SIG-M5 treated with dmso at 0.1 percent for 504 hours (cell line): ENCODE data around the gene SETD7.

Source experiments
- DNase-seq: peaks from one replicate; lab custom pipeline; 2025; ENCODE audit not compliant: unreplicated experiment; lab: John Stamatoyannopoulos, UW

The SETD7 gene

GRCh38 chr4:139514382-139515059 lies 41.5 kb downstream of the SETD7 start:
- DNase-seq = peak; percentile 10

DNA sequence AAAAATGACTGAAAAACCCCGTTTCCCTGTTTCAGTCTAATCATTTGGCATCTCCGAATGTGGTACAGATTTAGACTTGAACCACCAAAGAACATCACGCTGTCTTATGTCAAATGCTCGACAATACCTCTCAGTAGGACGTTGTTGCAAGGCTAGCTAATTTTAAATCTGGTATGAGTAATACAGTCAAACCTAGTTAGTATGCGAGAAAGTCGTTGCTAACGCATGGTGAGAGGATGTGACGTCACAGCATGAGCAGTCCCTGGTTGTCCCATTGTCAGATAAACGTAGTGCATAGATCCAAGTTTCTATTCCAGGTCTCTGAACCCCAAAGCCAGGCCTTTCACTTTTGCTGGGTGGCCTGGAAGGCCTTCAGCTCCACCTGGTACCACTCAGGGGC lies 44.7 kb downstream of the SETD7 start:
- peak; percentile 6 for DNase-seq

DNA sequence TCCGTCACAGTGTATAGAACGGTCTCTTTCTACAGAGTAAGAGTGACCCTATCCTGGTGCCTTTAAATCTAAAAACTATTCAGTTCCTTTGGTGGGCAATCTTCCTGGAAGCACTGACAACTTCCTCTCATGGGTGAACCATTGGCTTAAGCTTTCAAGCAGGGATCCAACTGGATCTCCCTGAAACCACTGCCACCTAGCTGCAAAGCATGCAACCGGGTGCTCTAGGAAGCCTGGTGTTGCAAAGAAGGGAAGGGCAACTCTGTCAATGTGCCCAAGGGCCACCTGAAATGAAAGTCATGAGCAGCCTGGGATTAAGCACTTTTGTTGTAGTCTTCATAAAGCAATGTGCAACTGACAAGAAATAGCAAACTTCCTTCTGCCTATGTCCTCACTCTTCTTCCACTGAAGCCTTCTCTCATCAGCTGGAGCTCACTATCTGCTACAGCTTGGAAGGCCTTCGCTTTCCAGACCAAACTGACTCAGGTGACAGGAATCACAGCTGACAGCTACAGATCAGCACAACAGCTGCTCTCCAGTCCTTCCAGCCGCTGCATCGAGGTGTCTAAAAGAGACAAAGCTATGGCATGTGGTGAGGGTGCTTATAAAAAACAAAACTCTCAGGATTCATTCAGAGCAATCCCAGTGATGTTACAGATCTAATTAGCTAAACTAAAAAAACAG lies 46.1 kb downstream of the SETD7 start:
- peak; percentile 32 for DNase-seq

DNA sequence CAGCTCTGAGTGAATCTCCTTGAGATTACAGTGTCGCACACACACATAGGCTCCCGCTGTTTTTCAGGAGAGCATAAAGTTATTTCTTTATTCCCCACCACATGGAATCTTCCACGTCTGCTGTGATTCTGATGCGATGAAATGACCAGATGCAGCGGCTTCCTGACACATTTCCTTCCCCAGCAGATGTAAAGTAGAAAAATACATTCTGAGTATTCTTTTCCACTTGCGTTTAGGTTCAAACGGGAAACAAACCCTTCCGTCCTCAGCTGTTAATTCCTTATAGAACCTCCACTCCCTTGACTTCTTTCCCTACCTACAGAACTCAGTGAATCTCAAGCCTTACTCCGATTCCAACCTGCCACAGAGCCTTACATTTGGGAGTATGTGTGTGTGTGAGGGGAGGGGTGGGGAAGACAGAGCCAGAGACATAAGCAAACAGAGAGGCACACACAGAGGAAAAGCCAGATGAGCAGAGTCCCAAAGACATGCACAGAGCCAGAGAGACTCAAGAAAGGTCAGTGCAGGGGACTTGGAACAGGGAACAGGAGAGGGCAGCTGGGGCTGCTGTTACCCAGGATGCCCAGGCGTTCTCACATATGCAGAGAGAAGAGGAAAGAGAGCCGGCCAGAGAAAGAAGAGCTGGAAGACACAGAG lies 47.3 kb downstream of the SETD7 start:
- no peak for DNase-seq

DNA sequence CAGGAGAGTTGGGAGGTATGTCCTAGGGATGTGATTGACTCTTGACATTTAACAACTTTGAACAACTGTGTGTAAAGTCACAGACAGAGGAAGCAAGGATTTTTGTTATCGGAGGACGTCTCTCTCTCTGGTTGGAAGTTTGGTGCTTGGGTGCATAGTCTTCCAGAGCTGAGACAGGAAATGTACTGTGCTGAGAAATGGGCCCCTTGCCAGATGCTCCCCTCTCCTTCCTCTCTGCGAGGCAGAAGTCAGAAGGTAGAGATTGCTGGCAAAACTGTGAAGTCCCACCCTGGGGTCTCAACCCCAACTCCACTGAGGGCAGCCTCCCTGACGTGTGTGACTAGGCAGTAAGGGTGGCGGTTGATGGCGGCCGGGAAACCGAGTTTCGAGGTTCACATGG lies 49.2 kb downstream of the SETD7 start:
- no peak for DNase-seq

DNA sequence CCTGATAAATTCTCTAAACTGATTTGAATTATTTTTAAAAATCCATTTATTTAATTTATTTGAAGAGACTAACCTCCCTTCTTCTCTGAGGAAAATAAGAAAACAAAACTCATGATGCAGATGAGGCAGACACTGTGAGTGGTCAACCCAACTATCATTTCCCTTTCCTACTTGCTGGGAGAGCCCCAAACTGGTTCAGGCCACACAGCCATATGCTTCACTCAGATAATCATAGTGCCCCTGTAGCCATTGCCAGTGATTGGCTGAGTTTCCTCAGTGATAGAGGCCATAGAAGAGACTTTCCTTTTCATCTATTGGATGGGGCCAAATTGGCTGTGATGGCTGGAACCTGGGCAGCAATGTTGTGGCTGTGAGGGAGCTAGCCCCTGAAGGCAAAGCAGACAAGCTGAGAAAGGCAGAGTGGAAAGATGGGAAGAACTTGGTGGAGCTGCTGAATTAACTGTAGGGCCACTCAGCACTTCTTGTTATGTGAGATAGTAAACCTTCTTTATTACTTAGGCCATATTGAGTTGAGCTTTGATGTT lies 52.3 kb downstream of the SETD7 start:
- DNase-seq = no peak

GRCh38 chr4:139501927-139502899 lies 53.8 kb downstream of the SETD7 start:
- no peak for DNase-seq

GRCh38 chr4:139501527-139501926 lies 54.5 kb downstream of the SETD7 start:
- no peak for DNase-seq

DNA sequence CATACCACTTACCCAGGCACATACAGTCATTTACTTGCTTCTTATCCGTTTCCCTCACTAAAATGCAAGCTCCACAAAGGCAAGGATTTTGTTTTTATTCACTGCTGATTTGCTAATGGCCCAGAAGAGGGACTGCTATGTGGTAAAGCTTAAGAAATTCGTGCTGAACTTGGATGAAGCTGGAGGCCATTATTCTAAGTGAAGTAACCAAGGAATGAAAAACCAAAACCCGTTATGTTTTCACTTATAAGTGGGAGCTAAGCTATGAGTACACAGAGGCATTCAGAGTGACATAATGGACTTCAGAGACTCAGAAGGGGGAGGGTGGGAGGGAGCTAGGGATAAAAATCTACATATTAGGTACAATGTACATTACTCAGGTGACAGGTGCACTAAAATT lies 54.9 kb downstream of the SETD7 start:
- no peak for DNase-seq

DNA sequence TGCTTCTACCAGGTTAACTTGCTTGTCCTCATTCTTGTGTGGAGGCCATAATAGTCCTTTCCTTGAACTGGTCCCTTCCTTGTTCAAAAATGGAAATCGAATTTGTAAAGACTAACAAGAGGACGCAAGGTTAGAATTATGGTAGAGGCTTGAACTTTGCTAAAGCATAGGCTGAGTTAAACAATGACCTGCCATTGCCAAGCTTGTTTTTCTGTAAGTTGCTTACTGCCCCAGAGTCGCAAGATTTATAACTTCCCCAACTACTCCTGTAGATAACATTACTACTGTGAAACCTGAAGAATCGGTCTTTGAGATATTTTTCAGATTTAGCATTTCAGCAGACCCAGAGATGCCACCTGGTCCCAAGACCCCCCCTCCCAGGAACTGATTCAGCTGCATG lies 56.8 kb downstream of the SETD7 start:
- no peak for DNase-seq

- DNase-seq = no peak
Measured at GRCh38 chr4:139493176-139493575, 62.8 kb downstream of the SETD7 start.

GRCh38 chr4:139492429-139492828 lies 63.6 kb downstream of the SETD7 start:
- DNase-seq = no peak

DNA sequence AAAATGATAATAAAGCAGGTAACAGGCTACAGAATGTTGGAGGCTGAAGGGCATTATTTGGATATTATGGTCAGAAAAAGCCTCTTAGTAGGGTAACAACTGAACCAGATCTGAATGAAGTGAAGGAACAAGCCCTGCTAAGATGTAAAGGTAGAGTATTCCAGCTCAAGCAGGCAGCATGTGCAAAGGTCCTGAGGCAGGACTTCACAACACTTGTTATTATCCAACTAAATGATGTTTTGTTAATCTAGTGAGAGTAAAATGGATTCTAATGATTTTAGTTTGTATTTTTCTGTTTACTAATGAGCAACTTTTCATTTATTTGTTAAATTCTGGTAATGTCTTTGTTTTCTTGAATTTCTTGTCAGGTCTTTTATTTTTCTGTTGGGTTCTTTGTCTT lies 66.4 kb downstream of the SETD7 start:
- no peak for DNase-seq

- no peak for DNase-seq
Measured at GRCh38 chr4:139488442-139488841, 67.6 kb downstream of the SETD7 start.

DNA sequence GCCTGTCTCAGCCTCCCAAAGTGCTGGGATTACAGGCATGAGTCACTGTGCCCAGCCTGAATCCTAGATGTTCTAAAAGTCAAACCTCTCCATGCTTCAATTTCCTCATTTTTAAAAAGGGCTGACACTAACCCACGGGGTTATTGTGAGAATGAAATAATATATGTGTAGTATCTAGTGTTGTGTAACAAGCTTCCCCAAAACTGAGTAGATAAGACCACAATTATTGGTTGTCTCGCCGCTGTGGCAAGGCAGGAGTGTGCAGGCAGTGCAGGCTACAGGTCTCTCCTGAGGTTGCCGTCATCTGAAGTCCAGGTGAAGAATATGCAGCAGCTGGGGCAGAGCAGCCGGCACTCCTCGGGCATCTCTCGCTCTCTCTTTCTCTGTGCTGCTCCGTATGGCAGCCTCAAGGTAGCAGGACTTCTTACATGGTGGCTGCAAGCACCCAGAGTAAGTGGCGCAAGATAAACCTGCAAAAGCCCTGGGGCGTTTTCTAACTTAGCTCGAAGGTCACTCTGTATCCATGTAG lies 71.2 kb downstream of the SETD7 start:
- DNase-seq = peak; percentile 82

DNA sequence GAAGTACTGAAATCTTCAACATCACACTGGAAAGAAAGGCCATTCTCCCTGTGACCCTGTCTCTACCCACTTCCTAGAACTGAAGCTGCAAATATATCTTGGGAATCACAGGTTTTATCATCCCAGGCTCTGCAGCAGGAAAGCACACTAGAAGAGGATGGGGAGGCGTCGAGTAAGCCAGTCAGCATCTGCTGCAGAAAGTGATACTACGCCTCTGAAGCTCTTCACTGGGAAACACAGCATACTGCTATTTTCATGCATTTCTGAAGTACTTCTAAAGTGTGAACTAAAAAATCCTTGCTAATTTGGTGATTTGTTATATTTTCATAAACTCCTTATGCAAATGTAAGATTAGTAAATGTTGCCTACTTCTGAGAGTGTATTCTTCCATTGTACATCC lies 73.0 kb downstream of the SETD7 start:
- no peak for DNase-seq

GRCh38 chr4:139481465-139481864 lies 74.6 kb downstream of the SETD7 start:
- no peak for DNase-seq

GRCh38 chr4:139476363-139476762 lies 79.7 kb downstream of the SETD7 start:
- no peak for DNase-seq

DNA sequence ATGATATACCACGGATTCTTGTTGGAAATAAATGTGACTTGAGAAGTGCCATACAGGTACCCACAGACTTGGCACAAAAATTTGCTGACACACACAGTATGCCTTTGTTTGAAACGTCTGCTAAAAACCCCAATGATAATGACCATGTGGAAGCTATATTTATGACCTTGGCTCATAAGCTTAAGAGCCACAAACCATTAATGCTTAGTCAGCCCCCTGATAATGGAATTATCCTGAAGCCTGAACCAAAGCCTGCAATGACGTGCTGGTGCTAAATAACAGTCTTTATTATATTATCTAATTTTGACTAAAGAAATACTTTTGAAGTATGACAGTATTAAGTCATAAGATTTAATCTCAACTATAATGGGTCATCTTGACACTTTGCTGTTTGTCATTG lies 83.2 kb downstream of the SETD7 start:
- no peak for DNase-seq

- DNase-seq = no peak
Measured at GRCh38 chr4:139470997-139471665, 84.9 kb downstream of the SETD7 start.
